ENCODE results near the gene TXNIP. TPM values are rescaled to one million over a fixed set of nuclear protein-coding genes. Genes with fewer than 3 reads are reported as not detected.

Gene TXNIP
- total RNA-seq, 1 donor from 2014 or later: 213 TPM

DNA sequence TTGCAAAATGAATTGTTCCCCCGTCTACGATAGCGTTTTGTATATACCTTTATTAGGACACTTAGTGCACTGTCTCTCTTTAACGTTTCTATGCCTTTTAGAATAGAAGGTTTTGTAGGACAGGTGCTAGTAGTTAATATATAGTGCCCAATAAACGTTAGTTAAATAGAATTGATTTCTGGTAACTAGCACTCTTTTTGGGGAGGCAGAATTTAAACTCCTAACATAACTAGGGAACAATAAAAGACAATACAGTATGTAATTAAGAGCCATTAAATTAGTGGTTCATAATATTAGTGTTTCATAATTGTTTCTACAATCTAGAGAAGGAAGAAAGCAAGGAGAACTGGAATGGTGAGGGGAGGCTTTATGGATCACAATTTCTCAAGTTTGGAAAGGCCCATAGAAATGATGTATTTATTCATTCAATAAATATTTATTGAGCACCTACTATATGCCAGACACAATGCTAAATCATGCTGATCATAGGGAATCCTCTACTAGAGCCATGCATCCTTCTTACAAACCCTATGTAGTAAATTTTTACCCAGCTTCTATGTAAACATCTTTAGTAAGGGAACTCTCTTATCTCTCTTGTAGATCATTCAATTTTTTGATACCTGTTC, 31.1 kb downstream of the TXNIP start:
- no peak for DNase-seq (ENCODE audit: low spot score)
- Histone ChIP-seq H4K20me1 (ENCODE audit: low read depth) (no peaks in the 10 kb centered on the region), H3K4me1 (peaks cover 27% of the 10 kb centered on the region), H3K27me3 (peaks cover 48% of the 10 kb centered on the region), H3K4me3 (peak overlapping the region; percentile 67), H2AFZ (replicated peaks) (peak overlapping the region; percentile 93), H3K4me2 (peak overlapping the region; percentile 84), H3K79me2 (ENCODE audit: low read depth) (no peaks in the 10 kb centered on the region), H3K27ac (no peak overlapping the region), H3F3A (ENCODE audit: low read depth) (peaks cover 12% of the 10 kb centered on the region), H3K36me3 (no peaks in the 10 kb centered on the region), H3K9ac (no peak overlapping the region), H3K9me3 (ENCODE audit: low read depth) (peaks cover 6% of the 10 kb centered on the region)
- Mint-ChIP-seq H3K36me3 (peaks cover 2% of the 10 kb centered on the region), H3K27ac (peak overlapping the region; percentile 36), H3K4me3 (peak overlapping the region; percentile 93), H3K4me1 (peaks cover 40% of the 10 kb centered on the region), H3K27me3 (ENCODE audit: insufficient read depth, low read depth) (peaks cover 11% of the 10 kb centered on the region), H3K9me3 (peaks cover 10% of the 10 kb centered on the region)
- TF ChIP-seq, protein P1, sequence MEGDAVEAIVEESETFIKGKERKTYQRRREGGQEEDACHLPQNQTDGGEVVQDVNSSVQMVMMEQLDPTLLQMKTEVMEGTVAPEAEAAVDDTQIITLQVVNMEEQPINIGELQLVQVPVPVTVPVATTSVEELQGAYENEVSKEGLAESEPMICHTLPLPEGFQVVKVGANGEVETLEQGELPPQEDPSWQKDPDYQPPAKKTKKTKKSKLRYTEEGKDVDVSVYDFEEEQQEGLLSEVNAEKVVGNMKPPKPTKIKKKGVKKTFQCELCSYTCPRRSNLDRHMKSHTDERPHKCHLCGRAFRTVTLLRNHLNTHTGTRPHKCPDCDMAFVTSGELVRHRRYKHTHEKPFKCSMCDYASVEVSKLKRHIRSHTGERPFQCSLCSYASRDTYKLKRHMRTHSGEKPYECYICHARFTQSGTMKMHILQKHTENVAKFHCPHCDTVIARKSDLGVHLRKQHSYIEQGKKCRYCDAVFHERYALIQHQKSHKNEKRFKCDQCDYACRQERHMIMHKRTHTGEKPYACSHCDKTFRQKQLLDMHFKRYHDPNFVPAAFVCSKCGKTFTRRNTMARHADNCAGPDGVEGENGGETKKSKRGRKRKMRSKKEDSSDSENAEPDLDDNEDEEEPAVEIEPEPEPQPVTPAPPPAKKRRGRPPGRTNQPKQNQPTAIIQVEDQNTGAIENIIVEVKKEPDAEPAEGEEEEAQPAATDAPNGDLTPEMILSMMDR (IDR thresholded peaks at IDR 0.05): no peak
- no peak for TF ChIP-seq EZH2 (IDR thresholded peaks at IDR 0.05)
- no peak for TF ChIP-seq EZH2phosphoT487 (IDR thresholded peaks at IDR 0.05)

DNA sequence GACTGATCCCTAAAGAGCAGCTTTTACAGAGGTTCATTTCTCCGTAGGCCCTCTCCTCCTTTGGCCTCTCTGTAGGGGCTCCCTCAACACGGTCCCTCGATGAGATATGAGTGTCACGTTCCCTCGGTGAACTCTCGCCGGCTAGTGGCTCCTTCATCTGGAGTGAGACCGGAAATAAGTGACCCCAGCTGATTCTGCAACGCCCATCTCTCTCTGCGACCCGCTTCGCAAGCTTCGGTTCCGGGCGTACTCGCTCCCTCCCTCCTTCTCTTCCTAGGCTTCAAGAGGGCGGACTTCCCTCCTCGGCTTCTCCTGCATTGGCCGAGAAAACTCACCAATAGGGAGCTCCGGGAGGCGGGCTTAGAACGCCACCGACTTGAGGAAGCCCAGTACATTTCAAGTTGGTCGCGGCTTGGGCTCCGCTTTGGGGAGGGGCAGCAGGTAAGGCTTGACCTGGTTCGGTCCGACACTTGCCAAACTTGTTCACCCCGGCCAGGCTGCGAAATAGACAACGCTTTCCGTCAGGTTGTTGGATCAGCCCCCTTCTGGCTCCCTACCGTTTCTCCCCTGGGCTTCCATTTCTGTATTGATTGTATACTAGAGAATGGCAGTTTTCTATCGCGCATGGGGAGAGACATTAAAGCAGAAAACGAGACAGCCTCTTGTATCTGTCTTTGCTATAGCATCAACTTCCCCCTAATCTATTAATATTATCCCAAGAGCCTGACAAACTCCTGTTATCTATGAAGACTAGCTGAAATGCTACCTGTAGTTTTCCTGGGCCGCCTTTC, 31.9 kb downstream of the TXNIP start, which contains the start of the genes ANKRD34A and POLR3GL:
TSS of gene ANKRD34A (minus strand) at position 248 of the 791 bp plus-strand sequence. CDS start 2,816 bp downstream, outside the sequence.
TSS of gene POLR3GL (plus strand) at position 363 of the 791 bp plus-strand sequence. CDS start 10,176 bp downstream, outside the sequence.
- no peaks in the 10 kb centered on the region for H3K36me3 ChIP-seq

DNA sequence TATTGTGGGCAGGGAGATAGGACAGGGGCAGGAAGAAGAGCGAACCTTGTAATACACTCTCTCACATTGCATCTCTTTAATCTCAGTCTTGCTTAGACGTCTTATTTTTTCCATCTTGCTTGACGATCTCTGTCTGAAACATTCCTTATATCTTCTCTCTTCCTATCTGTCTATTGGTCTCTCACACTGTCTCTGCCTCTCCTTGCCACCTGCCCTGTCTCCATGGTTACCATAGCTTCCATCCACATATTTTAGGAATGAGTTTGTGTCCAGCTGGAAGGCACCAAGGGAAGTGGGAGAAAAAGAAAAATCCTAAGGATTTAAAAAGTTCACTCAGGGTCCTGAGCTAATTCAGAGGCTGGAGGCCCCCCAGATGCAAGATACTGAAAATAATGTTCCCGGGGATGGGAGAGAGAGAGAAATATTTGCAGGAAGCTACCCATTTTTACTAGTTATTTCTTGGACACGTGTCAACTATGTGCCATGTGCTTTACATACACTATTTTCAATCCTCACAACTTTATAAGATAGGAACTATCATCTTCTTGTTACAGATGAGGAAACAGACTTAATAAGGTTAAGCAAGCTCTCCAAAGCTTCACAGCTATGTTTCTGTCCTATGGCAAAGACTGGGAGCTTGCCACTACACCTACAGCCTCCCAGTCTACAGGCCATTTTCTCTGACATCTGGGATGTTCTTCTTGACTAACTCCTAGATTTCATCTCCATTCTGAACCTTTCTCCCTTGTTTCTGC, 32.9 kb downstream of the TXNIP start:
- peaks cover 6% of the 10 kb centered on the region for H3K9me3 ChIP-seq (ENCODE audit: low read depth)
- TF ChIP-seq EZH2phosphoT487 (IDR thresholded peaks at IDR 0.05) (no peak), EZH2 (IDR thresholded peaks at IDR 0.05) (no peak)
- TF ChIP-seq, protein P1 (IDR thresholded peaks at IDR 0.05): no peak
- H3K79me2 ChIP-seq (ENCODE audit: low read depth): no peaks in the 10 kb centered on the region
- H3K4me3 ChIP-seq: peak overlapping the region; percentile 67
- Mint-ChIP-seq H3K27ac (peak overlapping the region; percentile 91), H3K9me3 (peaks cover 10% of the 10 kb centered on the region), H3K4me1 (peaks cover 54% of the 10 kb centered on the region), H3K36me3 (peaks cover 2% of the 10 kb centered on the region), H3K4me3 (peak overlapping the region; percentile 93), H3K27me3 (ENCODE audit: insufficient read depth, low read depth) (peaks cover 19% of the 10 kb centered on the region)
- no peaks in the 10 kb centered on the region for H3K36me3 ChIP-seq
- H3K27me3 ChIP-seq: peaks cover 66% of the 10 kb centered on the region
- no peaks in the 10 kb centered on the region for H4K20me1 ChIP-seq (ENCODE audit: low read depth)
- no peak overlapping the region for H3K27ac ChIP-seq
- peaks cover 27% of the 10 kb centered on the region for H3K4me1 ChIP-seq
- peaks cover 17% of the 10 kb centered on the region for H3F3A ChIP-seq (ENCODE audit: low read depth)
- H3K9ac ChIP-seq: no peak overlapping the region
- H3K4me2 ChIP-seq: peak overlapping the region; percentile 84
- DNase-seq (ENCODE audit: low spot score): no peak
- H2AFZ ChIP-seq (replicated peaks): no peak overlapping the region

More for the DNA sequence above, 31.9 kb downstream of the TXNIP start, which contains the start of the genes ANKRD34A and POLR3GL:
- Mint-ChIP-seq H3K27ac (peak within 1 kb of the TSS; percentile 92), H3K4me1 (peaks cover 46% of the 10 kb centered on the region), H3K9me3 (peaks cover 10% of the 10 kb centered on the region), H3K36me3 (peaks cover 2% of the 10 kb centered on the region), H3K27me3 (ENCODE audit: insufficient read depth, low read depth) (peaks cover 16% of the 10 kb centered on the region), H3K4me3 (peak within 1 kb of the TSS; percentile 93)
- Histone ChIP-seq H2AFZ (replicated peaks) (peak within 1 kb of the TSS; percentile 93), H3F3A (ENCODE audit: low read depth) (peaks cover 16% of the 10 kb centered on the region), H3K27ac (no peak within 1 kb of the TSS), H3K27me3 (peaks cover 55% of the 10 kb centered on the region), H3K4me3 (peak within 1 kb of the TSS; percentile 67), H3K9me3 (ENCODE audit: low read depth) (peaks cover 6% of the 10 kb centered on the region), H4K20me1 (ENCODE audit: low read depth) (no peaks in the 10 kb centered on the region), H3K4me2 (peak within 1 kb of the TSS; percentile 84), H3K4me1 (peaks cover 27% of the 10 kb centered on the region), H3K79me2 (ENCODE audit: low read depth) (no peaks in the 10 kb centered on the region), H3K9ac (no peak within 1 kb of the TSS)
- TF ChIP-seq, protein P1 (IDR thresholded peaks at IDR 0.05): no peak
- peak; percentile 29 for TF ChIP-seq EZH2phosphoT487 (IDR thresholded peaks at IDR 0.05)
- DNase-seq (ENCODE audit: low spot score): peak; percentile 93

Data from neural progenitor cell (in vitro differentiated cells).